GM23248 (cell line): ENCODE results near the gene RBM38.

Experiments used
- EZH2 ChIP-seq: fragments of 200-600 bp; sonication (generic); IDR thresholded peaks from 2 replicates; pipeline ENCODE4 v1.6.1; 2018; ENCODE audit warnings: antibody characterized with exemption, mild to moderate bottlenecking; ENCODE audit not compliant: insufficient read depth, poor library complexity, severe bottlenecking
- EZH2phosphoT487 ChIP-seq: fragments of 200-600 bp; sonication (generic); IDR thresholded peaks from 2 replicates; pipeline ENCODE4 v1.6.1; 2018; ENCODE audit warnings: antibody characterized with exemption, moderate library complexity, mild to moderate bottlenecking, low read depth; ENCODE audit not compliant: insufficient read depth

DNA sequence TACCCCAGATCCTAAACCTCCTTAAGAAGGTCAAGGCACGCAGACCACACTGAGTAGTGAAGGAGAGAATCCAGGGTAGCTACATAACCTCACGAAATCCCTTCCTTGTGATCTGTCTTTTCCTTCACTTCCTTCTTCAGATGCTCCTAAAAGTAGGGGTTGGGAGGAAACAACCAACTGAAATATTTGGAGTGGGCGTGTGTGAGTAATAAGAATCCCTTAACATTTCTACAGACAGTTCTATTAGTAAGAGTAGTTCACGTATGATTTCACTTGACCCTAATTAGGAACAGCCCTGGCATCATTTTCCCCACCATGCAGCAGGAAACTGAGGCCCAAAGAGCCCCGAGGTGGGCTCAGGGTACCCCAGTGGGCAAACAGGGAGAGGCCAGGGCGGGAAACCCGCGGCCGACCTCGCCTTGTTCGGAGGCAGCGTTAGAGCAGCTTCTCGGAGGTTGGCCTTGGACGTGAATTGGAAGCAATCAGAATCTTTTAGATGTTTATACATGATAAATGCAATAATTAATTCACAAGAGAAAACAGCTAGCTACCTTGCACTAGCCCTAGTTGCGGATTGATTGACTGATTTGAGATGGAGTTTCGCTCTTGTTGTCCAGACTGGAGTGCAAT lies 41.0 kb upstream of the RBM38 start:
- TF ChIP-seq EZH2 (no peak), EZH2phosphoT487 (no peak)
